H1 (cell line): ENCODE data around the gene SLC22A3. TPM values are rescaled to one million over a fixed set of nuclear protein-coding genes. Genes with fewer than 3 reads are reported as not detected.

Experiments used
- CTCF ChIA-PET: fragments of 300-600 bp; sonication (Branson Sonifier 250); formaldehyde crosslinking; loops from one replicate; lab custom pipeline; 2021; ENCODE audit not compliant: partially characterized antibody; lab: Charles Lee
- POLR2A ChIA-PET: fragments of 300-600 bp; sonication (Branson Sonifier 250); formaldehyde crosslinking; loops from one replicate; lab custom pipeline; 2021; ENCODE audit warnings: inconsistent platforms; ENCODE audit not compliant: partially characterized antibody; lab: Charles Lee
- DNase-seq, 2 experiments: peaks; one replicate each; pipeline versions ENCODE4 v3.0.0 to v3.0.0-alpha.2; 2010 to 2022; ENCODE audit warnings: low spot score in 2 of 2, low read depth in 1 of 2, mixed read lengths in 1 of 2
- FAIRE-seq: peaks from 2 replicates; lab custom pipeline; 2011; peaks lifted over from hg19 to GRCh38; lab: Jason Lieb, UNC
- H2AFZ ChIP-seq: 2 replicates; pipeline ENCODE4 v1.8.1; 2012; ENCODE audit warnings: low read length, inconsistent platforms
- H2AK5ac ChIP-seq: 2 replicates; pipeline ENCODE4 v1.6.1; 2013; ENCODE audit warnings: low read depth, low read length
- H2BK120ac ChIP-seq: replicated peaks from 2 replicates; pipeline ENCODE3; 2013; ENCODE audit warnings: low read depth, low read length, inconsistent platforms
- H2BK12ac ChIP-seq: 2 replicates; pipeline ENCODE4 v1.6.1; 2013; ENCODE audit warnings: low read depth, low read length
- H2BK15ac ChIP-seq: 2 replicates; pipeline ENCODE4 v1.6.1; 2013; ENCODE audit warnings: low read length
- H2BK20ac ChIP-seq: 2 replicates; pipeline ENCODE4 v1.6.1; 2013; ENCODE audit warnings: low read length
- H2BK5ac ChIP-seq: 2 replicates; pipeline ENCODE4 v1.6.1; 2013; ENCODE audit warnings: low read depth, low read length
- H3K14ac ChIP-seq: 2 replicates; pipeline ENCODE4 v1.6.1; 2013; ENCODE audit warnings: inconsistent platforms; ENCODE audit not compliant: insufficient read length
- H3K18ac ChIP-seq: 2 replicates; pipeline ENCODE4 v1.6.1; 2013; ENCODE audit warnings: low read length; ENCODE audit errors: extremely low read depth
- H3K23ac ChIP-seq: 2 replicates; pipeline ENCODE4 v1.6.1; 2013; ENCODE audit warnings: inconsistent platforms; ENCODE audit not compliant: insufficient read length
- H3K23me2 ChIP-seq: 2 replicates; pipeline ENCODE4 v1.6.1; 2013; ENCODE audit warnings: low read depth, low read length
- H3K27ac ChIP-seq: 2 replicates; pipeline ENCODE4 v1.6.1; 2011; ENCODE audit warnings: low read depth, low read length, inconsistent platforms
- H3K27me3 ChIP-seq, 4 experiments: replicated peaks in 1 of 4; 1 replicate in 1 of 4; 2 replicates in 3 of 4; pipeline versions ENCODE4 v1.6.1 to v1.8.1; 2011 to 2013; ENCODE audit warnings: low read length in 3 of 4, mild to moderate bottlenecking in 3 of 4, inconsistent platforms in 2 of 4, mixed read lengths in 2 of 4, moderate library complexity in 1 of 4; ENCODE audit not compliant: control insufficient read depth in 3 of 4, insufficient read depth in 3 of 4; ENCODE audit errors: extremely low read depth in 1 of 4
- H3K36me3 ChIP-seq, 4 experiments: 2 replicates each; pipeline versions ENCODE4 v1.6.1 to v1.8.1; 2011 to 2013; ENCODE audit warnings: mild to moderate bottlenecking in 4 of 4, low read length in 3 of 4, moderate library complexity in 2 of 4, control low read depth in 1 of 4, inconsistent platforms in 1 of 4; ENCODE audit not compliant: insufficient read depth in 4 of 4, control insufficient read depth in 2 of 4
- H3K4ac ChIP-seq: replicated peaks from 2 replicates; pipeline ENCODE3; 2013; ENCODE audit warnings: low read length, low read depth, mixed read lengths, inconsistent platforms; ENCODE audit not compliant: insufficient read length
- H3K4me1 ChIP-seq, 4 experiments: replicated peaks in 1 of 4; 1 replicate in 1 of 4; 2 replicates in 3 of 4; pipeline versions ENCODE4 v1.6.1 to v1.8.1; 2011 to 2013; ENCODE audit warnings: low read length in 3 of 4, inconsistent platforms in 2 of 4, mixed read lengths in 1 of 4; ENCODE audit not compliant: insufficient read depth in 4 of 4, control insufficient read depth in 3 of 4
- H3K4me2 ChIP-seq, 2 experiments: 2 replicates each; pipeline versions ENCODE4 v1.6.1 to v1.8.1; 2011 to 2013; ENCODE audit warnings: low read depth in 2 of 2, low read length in 2 of 2, control low read depth in 1 of 2, inconsistent platforms in 1 of 2, mild to moderate bottlenecking in 1 of 2; ENCODE audit not compliant: insufficient read depth in 1 of 2
- H3K4me3 ChIP-seq, 4 experiments: fragments of 200-600, 300-600 bp in 1 of 4; sonication (generic), shearing (Covaris generic), sonication (Bioruptor Twin) in 1 of 4; 2 replicates each; pipeline versions ENCODE4 v1.5.1 to v1.8.1; 2011 to 2016; ENCODE audit warnings: low read length in 4 of 4, low read depth in 3 of 4, control low read depth in 2 of 4, inconsistent platforms in 2 of 4, mild to moderate bottlenecking in 2 of 4, mixed read lengths in 1 of 4, moderate library complexity in 1 of 4; ENCODE audit not compliant: insufficient read depth in 2 of 4; ENCODE audit errors: extremely low read depth in 1 of 4
- H3K56ac ChIP-seq: replicated peaks from 2 replicates; pipeline ENCODE3; 2013; ENCODE audit warnings: low read depth, mild to moderate bottlenecking, mixed read lengths, low read length, inconsistent platforms; ENCODE audit not compliant: insufficient read length
- H3K79me1 ChIP-seq: 2 replicates; pipeline ENCODE4 v1.6.1; 2013; ENCODE audit warnings: low read depth, low read length, control low read depth
- H3K79me2 ChIP-seq, 2 experiments: 2 replicates each; pipeline versions ENCODE4 v1.6.1 to v1.8.1; 2012 to 2013; ENCODE audit warnings: low read length in 2 of 2, mild to moderate bottlenecking in 2 of 2, inconsistent platforms in 1 of 2; ENCODE audit not compliant: insufficient read depth in 2 of 2, control insufficient read depth in 1 of 2
- H3K9ac ChIP-seq, 4 experiments: replicated peaks in 1 of 4; 1 replicate in 1 of 4; 2 replicates in 3 of 4; pipeline versions ENCODE4 v1.6.1 to v1.8.1; 2011 to 2013; ENCODE audit warnings: low read depth in 3 of 4, low read length in 3 of 4, control low read depth in 2 of 4, mild to moderate bottlenecking in 2 of 4, moderate library complexity in 2 of 4, inconsistent platforms in 1 of 4; ENCODE audit errors: extremely low read depth in 1 of 4
- H3K9me3 ChIP-seq, 2 experiments: 2 replicates each; pipeline versions ENCODE4 v1.6.1 to v1.8.1; 2012 to 2013; ENCODE audit warnings: mild to moderate bottlenecking in 2 of 2, moderate library complexity in 2 of 2, control low read depth in 1 of 2, inconsistent platforms in 1 of 2, low read depth in 1 of 2, low read length in 1 of 2, mixed read lengths in 1 of 2; ENCODE audit not compliant: insufficient read depth in 2 of 2
- H4K20me1 ChIP-seq, 2 experiments: replicated peaks in 1 of 2; 2 replicates each; pipeline versions ENCODE3 to v1.8.1; 2011 to 2013; ENCODE audit warnings: inconsistent platforms in 2 of 2, low read length in 2 of 2, mild to moderate bottlenecking in 1 of 2; ENCODE audit not compliant: insufficient read depth in 2 of 2, control insufficient read depth in 1 of 2
- H4K5ac ChIP-seq: 2 replicates; pipeline ENCODE4 v1.6.1; 2013; ENCODE audit warnings: low read length, low read depth, mixed read lengths, inconsistent platforms; ENCODE audit not compliant: insufficient read length
- H4K8ac ChIP-seq: 2 replicates; pipeline ENCODE4 v1.8.0; 2013; ENCODE audit warnings: mild to moderate bottlenecking, moderate library complexity, low read length, inconsistent platforms; ENCODE audit not compliant: insufficient read depth; ENCODE audit errors: extremely low read depth
- H4K91ac ChIP-seq: replicated peaks from 2 replicates; pipeline ENCODE3; 2013; ENCODE audit warnings: low read length, mixed read lengths, inconsistent platforms; ENCODE audit not compliant: insufficient read length
- CTBP2 ChIP-seq: IDR thresholded peaks from 2 replicates; pipeline ENCODE4 v1.7.0; 2011; ENCODE audit warnings: borderline replicate concordance, mild to moderate bottlenecking, moderate library complexity, mixed read lengths, low read length; ENCODE audit not compliant: insufficient read depth, insufficient read length
- JUN ChIP-seq: IDR thresholded peaks from 2 replicates; pipeline ENCODE4 v1.6.1; 2011; ENCODE audit warnings: low read depth, mild to moderate bottlenecking, improper control_type of control experiment, low read length
- MAFK ChIP-seq: IDR thresholded peaks from 2 replicates; pipeline ENCODE4 v1.6.1; 2012; ENCODE audit warnings: low read depth, mild to moderate bottlenecking, improper control_type of control experiment, low read length
- NANOG ChIP-seq: IDR thresholded peaks from 2 replicates; pipeline ENCODE4 v1.6.1; 2011; ENCODE audit warnings: low read length, low read depth, mild to moderate bottlenecking, inconsistent platforms; ENCODE audit not compliant: insufficient read depth, poor library complexity, severe bottlenecking
- WGBS, 2 experiments: shearing (Covaris generic) in 1 of 2; methylation state at CpG; one replicate each; pipeline versions ENCODE4 v1.1.6 to v1.1.7; 2013 to 2015; ENCODE audit warnings: low lambda C conversion rate in 2 of 2, mixed read lengths in 2 of 2, inconsistent platforms in 1 of 2, low coverage in 1 of 2, missing lambda C conversion rate in 1 of 2; ENCODE audit not compliant: insufficient replicate concordance in 2 of 2, insufficient coverage in 1 of 2, insufficient read length in 1 of 2; ENCODE audit errors: extremely low coverage in 1 of 2, missing lambda C conversion rate in 1 of 2; 5-methylcytosine and 5-hydroxymethylcytosine counted together
- polyA plus RNA-seq, 7 experiments: library from polyadenylated mRNA; depleted of rRNA in 3 of 7; stranded (reverse) in 5 of 7; unstranded in 2 of 7; fragments of >200 nt in 5 of 7; fragments of 200-250 nt in 2 of 7; gene quantifications; 1 replicate in 5 of 7; 2 replicates in 1 of 7; 4 replicates in 1 of 7; pipeline versions ENCODE4 v1.2.1 to v1.2.3, GENCODE V29; 2011 to 2013; ENCODE audit warnings: missing spikeins in 2 of 7, mixed read lengths in 2 of 7
- total RNA-seq: library from RNA; stranded (reverse); fragmentation: NEBNext Ultra II Directional; extraction: Animal tissue kit (Norgen Biotek cat#: 25700); gene quantifications from 2 replicates; pipeline ENCODE4 v1.2.1, GENCODE V29; 2021

Gene SLC22A3
- total and polyA plus RNA-seq, 2 of the 8 experiments (the other 6 are each of a cell fraction or from before 2014, with no cell fraction given) = 1.0 to 2.9 TPM

DNA sequence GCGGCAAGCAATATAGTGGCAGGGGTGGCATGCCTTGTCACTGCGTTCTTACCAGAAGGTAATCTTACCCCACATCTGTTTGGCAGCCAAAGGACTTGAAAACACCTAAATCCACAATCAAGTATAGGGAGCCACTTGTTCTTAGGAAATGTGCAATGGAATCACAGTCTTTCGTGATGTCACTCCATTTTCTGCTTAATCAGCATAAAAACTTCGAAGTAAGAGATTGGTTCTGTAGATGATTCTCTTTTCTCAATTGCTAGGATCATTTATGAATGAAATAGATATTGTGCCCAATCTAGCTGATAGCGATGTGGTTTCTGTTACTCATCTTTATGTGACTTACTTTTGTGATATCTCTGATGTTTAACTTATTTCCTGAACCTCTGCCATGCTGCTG is 89.0 kb downstream of the SLC22A3 start:
- Histone ChIP-seq H3K79me2 (no peaks in the 10 kb centered on the region), H4K5ac (no peak overlapping the region), H3K4me1 (no peaks in the 10 kb centered on the region; a peak in 1 of 7 replicates), H3K9ac (no peak overlapping the region), H3K56ac (no peak overlapping the region), H4K91ac (no peak overlapping the region), H3K14ac (no peak overlapping the region), H2BK20ac (no peak overlapping the region), H2BK12ac (no peak overlapping the region), H3K79me1 (no peaks in the 10 kb centered on the region), H3K27me3 (no peaks in the 10 kb centered on the region; a peak in 1 of 7 replicates), H2AK5ac (no peak overlapping the region), H3K4me3 (no peak overlapping the region), H4K20me1 (no peaks in the 10 kb centered on the region), H3K4me2 (no peak overlapping the region), H3K36me3 (no peaks in the 10 kb centered on the region), H3K23me2 (no peaks in the 10 kb centered on the region), H4K8ac (no peak overlapping the region), H2BK120ac (no peak overlapping the region), H3K4ac (no peak overlapping the region), H3K23ac (no peak overlapping the region), H2AFZ (no peak overlapping the region), H3K27ac (no peak overlapping the region), H2BK5ac (no peak overlapping the region), H2BK15ac (no peak overlapping the region), H3K9me3 (no peaks in the 10 kb centered on the region), H3K18ac (no peak overlapping the region)
- FAIRE-seq (no peak), DNase-seq (no peak)
- 93% methylated on average over 5 of the region's 5 CpGs; no CpG with 5 or more reads in 1 of the 2 experiments for WGBS, 2 experiments
- TF ChIP-seq MAFK (peak; percentile 92), NANOG (no peak), CTBP2 (no peak), JUN (no peak)
- ChIA-PET CTCF (interaction anchor here (3.4 kb wide), 1 partner anchor 18 kb away, joined by 12 read pairs; no protein-coding TSS in a partner anchor), POLR2A (no interaction called here)
